ENCODE measurements around the gene VPS25. TPM values are rescaled to one million over a fixed set of nuclear protein-coding genes. Genes with fewer than 3 reads are reported as not detected.

Gene VPS25
- total RNA-seq, 2 donors from 2014 or later = 86.9 to 105 TPM

DNA sequence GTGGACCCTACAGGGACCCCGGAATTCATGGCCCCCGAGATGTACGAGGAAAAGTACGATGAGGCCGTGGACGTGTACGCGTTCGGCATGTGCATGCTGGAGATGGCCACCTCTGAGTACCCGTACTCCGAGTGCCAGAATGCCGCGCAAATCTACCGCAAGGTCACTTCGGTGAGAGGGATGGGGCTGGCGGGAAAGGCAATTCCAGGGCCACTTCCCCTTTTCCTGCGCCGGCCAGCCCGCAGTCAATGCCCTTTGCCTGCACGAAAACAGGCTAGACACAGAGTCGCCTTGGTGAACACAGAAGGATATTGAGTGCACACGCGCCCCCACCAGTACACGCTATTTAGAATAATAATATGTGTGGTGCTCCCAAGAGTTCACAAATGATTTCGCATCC, 11.2 kb downstream of the VPS25 start:
- H3K36me3 ChIP-seq = no peaks in the 10 kb centered on the region
- no peak overlapping the region for H3K4me3 ChIP-seq
- intact Hi-C loops (cut with DNase I) = no loop called here

GRCh38 chr17:42784811-42785592, 11.8 kb downstream of the VPS25 start:
- no peak overlapping the region for H3K27ac ChIP-seq
- no peak for DNase-seq
- H3K36me3 ChIP-seq = no peaks in the 10 kb centered on the region
- H3K4me1 ChIP-seq = no peaks in the 10 kb centered on the region
- no peak for TF ChIP-seq CTCF (IDR thresholded peaks at IDR 0.05)
- no peaks in the 10 kb centered on the region for H3K9me3 ChIP-seq
- no peak overlapping the region for H3K4me3 ChIP-seq
- H3K27me3 ChIP-seq = peaks cover 6% of the 10 kb centered on the region
- no peak overlapping the region for H3K9ac ChIP-seq (ENCODE audit: low read depth in 2 of 2, low read length in 2 of 2)
- intact Hi-C loops (cut with DNase I) = no loop called here

More for the DNA sequence above, 11.2 kb downstream of the VPS25 start:
- Histone ChIP-seq H3K27ac (no peak overlapping the region), H3K9me3 (no peaks in the 10 kb centered on the region), H3K27me3 (peaks cover 6% of the 10 kb centered on the region), H3K9ac (ENCODE audit: low read depth in 2 of 2, low read length in 2 of 2) (no peak overlapping the region), H3K4me1 (no peaks in the 10 kb centered on the region)
- no peak for TF ChIP-seq CTCF (IDR thresholded peaks at IDR 0.05)
- DNase-seq = no peak

DNA sequence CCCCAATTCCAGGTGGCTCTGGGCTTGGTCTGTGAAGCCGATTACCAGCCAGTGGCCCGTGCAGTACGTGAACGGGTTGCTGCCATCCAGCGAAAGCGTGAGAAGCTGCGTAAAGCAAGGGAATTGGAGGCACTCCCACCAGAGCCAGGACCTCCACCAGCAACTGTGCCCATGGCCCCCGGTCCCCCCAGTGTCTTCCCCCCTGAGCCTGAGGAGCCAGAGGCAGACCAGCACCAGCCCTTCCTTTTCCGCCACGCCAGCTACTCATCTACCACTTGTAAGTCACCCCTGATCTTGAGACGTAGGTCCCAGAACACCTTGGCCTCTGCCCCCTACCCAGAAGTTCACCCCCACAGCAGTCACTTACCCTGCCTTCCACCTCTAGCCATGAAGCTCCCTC, 14.0 kb downstream of the VPS25 start:
- no peak for DNase-seq
- intact Hi-C loops (cut with DNase I) = no loop called here
- H3K9me3 ChIP-seq = no peaks in the 10 kb centered on the region
- no peak overlapping the region for H3K27ac ChIP-seq
- no peak for TF ChIP-seq CTCF (IDR thresholded peaks at IDR 0.05)
- H3K36me3 ChIP-seq = no peaks in the 10 kb centered on the region
- H3K4me3 ChIP-seq = no peak overlapping the region
- no peak overlapping the region for H3K9ac ChIP-seq (ENCODE audit: low read depth in 2 of 2, low read length in 2 of 2)
- H3K27me3 ChIP-seq = peaks cover 6% of the 10 kb centered on the region
- no peaks in the 10 kb centered on the region for H3K4me1 ChIP-seq

DNA sequence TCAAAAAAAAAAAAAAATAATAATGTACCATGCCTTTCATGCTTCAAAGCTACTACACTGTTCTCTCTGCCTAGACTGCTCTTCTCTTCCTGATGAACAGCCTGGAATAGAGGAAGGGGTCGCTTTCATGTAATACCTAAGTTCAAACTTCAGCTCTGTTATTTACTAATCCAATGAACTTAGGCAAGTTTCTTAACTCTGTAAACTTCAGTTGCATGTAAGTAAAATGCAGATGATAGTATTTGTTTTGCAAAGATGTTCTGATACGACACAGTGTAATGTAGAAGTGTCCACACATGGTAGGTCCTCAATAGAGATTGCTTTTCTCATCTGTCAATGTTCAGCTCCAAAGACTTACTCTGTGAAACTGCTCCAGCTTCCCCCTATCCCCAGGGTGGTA, 18.7 kb downstream of the VPS25 start:
- no peaks in the 10 kb centered on the region for H3K36me3 ChIP-seq
- no peak for TF ChIP-seq CTCF (IDR thresholded peaks at IDR 0.05)
- H3K27me3 ChIP-seq = no peaks in the 10 kb centered on the region
- no peak overlapping the region for H3K27ac ChIP-seq
- no peak overlapping the region for H3K4me3 ChIP-seq
- no peak overlapping the region for H3K9ac ChIP-seq (ENCODE audit: low read depth in 2 of 2, low read length in 2 of 2)
- no peak for DNase-seq
- intact Hi-C loops (cut with DNase I) = no loop called here
- no peaks in the 10 kb centered on the region for H3K9me3 ChIP-seq
- peaks cover 6% of the 10 kb centered on the region for H3K4me1 ChIP-seq

GRCh38 chr17:42792545-42792944, 19.3 kb downstream of the VPS25 start:
- no peak overlapping the region for H3K4me3 ChIP-seq
- no peak for TF ChIP-seq CTCF (IDR thresholded peaks at IDR 0.05)

More at GRCh38 chr17:42792545-42792944, 19.3 kb downstream of the VPS25 start:
- H3K9ac ChIP-seq (ENCODE audit: low read depth in 2 of 2, low read length in 2 of 2) = no peak overlapping the region
- peaks cover 8% of the 10 kb centered on the region for H3K4me1 ChIP-seq
- H3K27me3 ChIP-seq = no peaks in the 10 kb centered on the region
- DNase-seq = no peak
- H3K9me3 ChIP-seq = no peaks in the 10 kb centered on the region
- H3K27ac ChIP-seq = no peak overlapping the region
- intact Hi-C loops (cut with DNase I) = no loop called here
- H3K36me3 ChIP-seq = no peaks in the 10 kb centered on the region
